Measurements from ENCODE around the gene NTF3.

DNA sequence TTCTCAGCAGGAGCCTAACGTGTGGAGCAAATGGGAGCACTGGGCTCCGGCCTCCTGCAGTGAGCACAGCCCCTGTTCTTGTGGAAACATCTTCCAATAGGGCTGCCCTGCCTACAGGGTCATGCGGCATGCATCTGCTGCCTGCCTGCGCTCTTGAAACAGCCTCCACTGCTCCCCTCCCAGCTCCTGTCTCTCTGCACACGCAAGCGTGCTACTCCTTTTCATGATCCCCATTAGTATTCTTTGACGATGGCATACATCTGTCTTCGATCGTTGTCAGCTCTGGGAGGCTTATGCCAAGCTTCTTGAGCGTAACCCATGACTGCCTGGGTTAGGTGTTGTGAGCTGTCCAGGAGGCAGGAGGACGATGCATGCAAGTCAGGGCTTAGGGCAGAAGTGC is 23.1 kb downstream of the NTF3 start:
- TF ChIP-seq EZH2 (IDR thresholded peaks at IDR 0.05; ENCODE audit: low read length) = no peak
- TF ChIP-seq, protein P1, sequence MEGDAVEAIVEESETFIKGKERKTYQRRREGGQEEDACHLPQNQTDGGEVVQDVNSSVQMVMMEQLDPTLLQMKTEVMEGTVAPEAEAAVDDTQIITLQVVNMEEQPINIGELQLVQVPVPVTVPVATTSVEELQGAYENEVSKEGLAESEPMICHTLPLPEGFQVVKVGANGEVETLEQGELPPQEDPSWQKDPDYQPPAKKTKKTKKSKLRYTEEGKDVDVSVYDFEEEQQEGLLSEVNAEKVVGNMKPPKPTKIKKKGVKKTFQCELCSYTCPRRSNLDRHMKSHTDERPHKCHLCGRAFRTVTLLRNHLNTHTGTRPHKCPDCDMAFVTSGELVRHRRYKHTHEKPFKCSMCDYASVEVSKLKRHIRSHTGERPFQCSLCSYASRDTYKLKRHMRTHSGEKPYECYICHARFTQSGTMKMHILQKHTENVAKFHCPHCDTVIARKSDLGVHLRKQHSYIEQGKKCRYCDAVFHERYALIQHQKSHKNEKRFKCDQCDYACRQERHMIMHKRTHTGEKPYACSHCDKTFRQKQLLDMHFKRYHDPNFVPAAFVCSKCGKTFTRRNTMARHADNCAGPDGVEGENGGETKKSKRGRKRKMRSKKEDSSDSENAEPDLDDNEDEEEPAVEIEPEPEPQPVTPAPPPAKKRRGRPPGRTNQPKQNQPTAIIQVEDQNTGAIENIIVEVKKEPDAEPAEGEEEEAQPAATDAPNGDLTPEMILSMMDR (optimal IDR thresholded peaks at IDR 0.05 in 1 of 3, IDR thresholded peaks at IDR 0.05 in 1 of 3, conservative IDR thresholded peaks at IDR 0.05 in 1 of 3; ENCODE audit: extremely low read depth in 1 of 3, insufficient read depth in 2 of 3, low read length in 3 of 3) = no peak
